Epithelial cell of prostate (primary cell): ENCODE data around the gene TLR5.

ENCODE experiments used
- DNase-seq: peaks from one replicate; pipeline ENCODE4 v3.0.0-alpha.2; 2011; ENCODE audit warnings: low read depth, low spot score
- H3K27ac ChIP-seq: fragments of 450-650 bp; 2 replicates; pipeline ENCODE4 v1.5.1; 2017; ENCODE audit warnings: mild to moderate bottlenecking

Gene TLR5

GRCh38 chr1:223116950-223117349 lies 26.1 kb downstream of the TLR5 start:
- no peak for DNase-seq
- no peak overlapping the region for H3K27ac ChIP-seq

GRCh38 chr1:223114871-223115270 lies 28.2 kb downstream of the TLR5 start:
- H3K27ac ChIP-seq, result no peak overlapping the region
- no peak for DNase-seq

DNA sequence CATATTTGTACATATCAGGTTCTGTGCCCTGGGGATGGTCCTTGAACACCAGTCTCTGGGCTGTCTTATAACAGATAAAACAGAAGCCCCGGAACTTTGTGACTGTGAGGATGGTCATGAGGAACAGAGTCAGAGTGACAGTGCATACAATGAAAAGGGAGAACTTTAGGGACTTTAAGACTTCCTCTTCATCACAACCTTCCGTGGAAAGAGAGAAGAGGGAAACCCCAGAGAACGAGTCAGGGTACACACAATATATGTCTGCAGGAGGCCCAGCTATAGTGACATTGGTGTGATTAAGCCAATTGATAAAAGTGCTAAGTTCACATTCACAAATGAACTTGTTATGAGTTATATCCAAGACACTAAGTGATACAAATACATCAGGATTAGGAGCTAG lies 32.1 kb downstream of the TLR5 start:
- H3K27ac ChIP-seq, result no peak overlapping the region
- DNase-seq, result no peak

GRCh38 chr1:223109581-223110026 lies 33.4 kb downstream of the TLR5 start:
- no peak overlapping the region for H3K27ac ChIP-seq

GRCh38 chr1:223106856-223107255 lies 36.2 kb downstream of the TLR5 start:
- DNase-seq, result no peak
- H3K27ac ChIP-seq, result no peak overlapping the region

More at GRCh38 chr1:223109581-223110026, 33.4 kb downstream of the TLR5 start:
- no peak for DNase-seq

GRCh38 chr1:223105568-223105967 lies 37.5 kb downstream of the TLR5 start:
- no peak overlapping the region for H3K27ac ChIP-seq
- DNase-seq, result no peak

DNA sequence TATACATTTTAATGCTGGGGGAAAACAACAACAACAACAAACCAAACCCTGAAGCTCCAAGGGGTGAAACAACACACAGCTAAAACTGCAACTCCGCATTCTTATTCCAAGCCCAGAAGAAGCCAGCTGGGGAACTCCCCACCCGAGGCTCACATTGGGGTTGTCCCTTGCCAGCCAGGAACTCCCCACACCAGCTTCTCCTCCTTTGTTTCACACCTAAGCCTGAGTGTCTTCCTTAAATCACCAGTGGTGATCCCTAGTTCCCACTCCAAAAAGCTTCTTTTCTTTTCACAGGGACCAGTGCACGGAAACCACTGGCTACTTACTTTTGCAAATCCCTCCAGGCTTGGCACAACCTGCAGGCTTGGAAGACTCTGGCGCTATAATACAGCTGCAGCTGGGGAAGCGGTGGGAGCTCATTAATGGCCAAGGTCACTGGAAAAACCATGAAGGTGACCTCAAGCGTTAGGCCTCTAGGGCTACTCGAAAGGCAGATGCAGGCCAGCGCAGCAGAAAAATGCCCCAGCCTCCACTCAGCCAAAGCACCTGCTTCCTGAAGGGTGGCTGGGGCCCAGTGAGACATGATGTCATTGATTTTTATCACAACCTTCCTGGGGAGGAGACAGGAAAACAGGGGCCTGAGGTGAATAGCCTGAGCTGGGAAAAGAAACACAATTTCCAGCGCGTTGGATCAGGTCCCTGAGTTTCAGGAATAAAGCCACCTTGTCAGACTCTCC lies 40.1 kb downstream of the TLR5 start:
- no peak for DNase-seq
- no peak overlapping the region for H3K27ac ChIP-seq

- no peak for DNase-seq
- no peak overlapping the region for H3K27ac ChIP-seq
Observed at GRCh38 chr1:223097713-223098112, 45.3 kb downstream of the TLR5 start.

- H3K27ac ChIP-seq, result no peak overlapping the region
- no peak for DNase-seq
Observed at GRCh38 chr1:223095870-223096269, 47.2 kb downstream of the TLR5 start.

DNA sequence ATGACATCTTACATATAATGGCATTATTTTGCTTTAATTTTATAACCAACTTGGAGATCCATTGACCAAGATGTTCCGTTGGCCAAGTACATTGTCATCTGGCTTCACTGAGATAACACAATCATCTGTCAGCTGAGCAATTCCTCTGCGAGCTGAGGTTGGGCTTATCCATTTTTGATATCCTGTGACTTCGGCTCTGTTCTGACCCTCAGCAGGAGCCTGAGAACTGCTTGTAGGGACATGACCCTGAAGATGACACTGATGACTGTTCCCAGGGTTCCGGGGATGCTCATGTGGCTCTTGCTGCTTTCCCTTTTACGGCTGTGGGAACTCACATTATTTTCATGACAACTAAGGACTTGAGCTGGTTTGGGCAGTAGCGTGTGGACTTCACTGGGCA lies 51.2 kb downstream of the TLR5 start:
- H3K27ac ChIP-seq, result no peak overlapping the region
- no peak for DNase-seq

DNA sequence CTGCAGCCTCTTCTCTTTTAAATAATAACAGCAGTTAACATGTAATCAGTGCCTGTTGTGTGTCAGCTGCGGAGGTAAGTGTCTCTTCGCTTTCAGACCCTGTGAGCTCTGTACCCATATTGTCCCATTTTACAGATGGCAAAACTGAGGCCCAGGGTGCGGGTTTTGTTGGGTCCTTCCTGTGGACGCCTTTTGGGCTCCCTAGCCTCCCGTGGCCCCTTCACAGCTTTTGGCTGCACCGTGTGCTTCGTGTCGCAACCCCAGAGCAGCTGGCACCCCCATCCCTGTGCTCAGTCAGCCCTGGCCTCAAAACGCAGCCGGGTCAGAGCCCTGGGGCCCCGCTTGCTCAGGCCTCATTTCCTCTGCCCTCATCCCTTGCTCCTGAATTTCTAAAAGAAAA lies 53.8 kb downstream of the TLR5 start:
- H3K27ac ChIP-seq, result no peak overlapping the region
- DNase-seq, result no peak

- no peak for DNase-seq
- H3K27ac ChIP-seq, result no peak overlapping the region
Observed at GRCh38 chr1:223088713-223089240, 54.3 kb downstream of the TLR5 start.

GRCh38 chr1:223087291-223088255 lies 55.5 kb downstream of the TLR5 start:
- no peak overlapping the region for H3K27ac ChIP-seq
- DNase-seq, result no peak

DNA sequence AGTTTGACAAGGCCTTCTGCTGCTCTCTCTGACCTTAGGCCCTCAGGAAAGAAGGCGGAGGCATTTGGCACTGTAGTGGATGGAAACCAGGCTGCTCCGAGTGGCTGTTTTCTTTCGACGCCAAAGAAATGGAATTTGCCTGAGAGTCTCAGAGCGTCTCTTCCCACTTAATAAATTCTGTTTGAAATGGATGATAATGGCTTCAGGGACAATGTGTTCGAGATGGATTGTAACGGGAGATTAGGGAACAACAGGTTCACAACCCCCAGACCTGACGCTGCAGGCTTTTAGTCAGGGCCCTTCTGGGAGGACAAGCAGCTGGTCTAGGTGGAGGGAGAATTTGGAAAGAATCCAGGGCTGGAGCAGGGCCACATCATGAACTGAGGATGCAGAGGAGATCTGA lies 58.6 kb downstream of the TLR5 start:
- no peak for DNase-seq
- H3K27ac ChIP-seq, result no peak overlapping the region

GRCh38 chr1:223083831-223084230 lies 59.2 kb downstream of the TLR5 start:
- no peak for DNase-seq
- no peak overlapping the region for H3K27ac ChIP-seq

- no peak for DNase-seq
- H3K27ac ChIP-seq, result no peak overlapping the region
Observed at GRCh38 chr1:223082914-223083313, 60.1 kb downstream of the TLR5 start.

DNA sequence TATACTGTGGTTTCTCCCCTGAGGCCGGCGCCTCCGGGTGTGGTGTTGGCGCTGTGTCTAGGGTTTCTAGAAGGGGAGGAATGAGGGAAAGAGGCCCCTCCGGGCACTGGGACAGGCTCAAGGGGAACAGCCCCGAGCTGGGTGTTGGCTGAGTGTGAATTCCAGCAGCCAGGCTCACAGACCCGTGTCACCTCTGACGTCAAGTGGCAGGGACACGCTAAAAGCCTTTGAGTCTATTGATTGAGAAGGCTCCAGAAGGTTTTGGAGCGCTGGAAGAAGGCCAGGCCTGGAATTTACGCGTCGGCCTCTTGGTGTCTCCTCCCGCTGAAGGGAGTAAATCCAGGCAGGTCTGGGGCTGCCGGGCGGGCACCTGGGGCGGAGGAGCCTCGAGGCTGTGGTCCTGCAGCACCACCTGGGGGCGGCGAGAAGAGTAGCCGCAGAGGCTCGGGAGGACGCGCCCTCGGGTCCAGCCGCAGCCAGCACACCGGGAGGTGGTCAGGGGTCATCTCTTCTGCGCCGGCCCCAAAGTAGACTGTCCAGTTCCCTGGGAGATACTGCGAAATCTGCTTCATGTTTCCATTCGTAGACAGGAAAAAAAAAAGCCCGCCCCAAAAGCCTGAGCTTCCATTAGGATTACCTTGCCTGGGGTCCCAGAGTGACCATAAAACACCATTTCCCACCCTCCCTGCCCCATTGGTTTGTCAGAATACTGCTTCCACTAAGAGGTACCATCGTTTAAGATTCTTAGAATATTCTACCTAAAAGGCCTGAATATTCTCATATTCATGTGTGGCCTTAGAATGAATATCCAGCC lies 61.7 kb downstream of the TLR5 start:
- H3K27ac ChIP-seq, result no peak overlapping the region

DNA sequence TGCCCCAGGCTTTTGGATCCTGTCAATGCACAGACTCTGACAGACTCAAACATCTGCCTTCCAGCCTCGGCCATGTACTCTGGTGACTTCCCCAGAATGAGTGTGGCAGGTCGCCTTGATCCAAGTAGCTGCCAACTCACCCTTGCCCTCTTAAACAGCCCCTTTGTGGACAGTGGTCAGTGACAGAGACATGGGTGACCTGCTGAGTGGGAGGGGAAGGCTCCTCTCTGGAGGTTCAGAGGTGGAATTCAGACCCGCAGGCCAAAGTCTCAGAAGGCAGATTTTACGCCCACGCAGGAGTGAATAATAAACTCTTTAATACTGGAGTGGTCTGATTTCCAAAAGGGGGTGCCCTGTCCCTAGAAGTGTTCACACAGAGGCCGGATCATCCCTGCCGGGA lies 63.5 kb downstream of the TLR5 start:
- no peak for DNase-seq
- H3K27ac ChIP-seq, result no peak overlapping the region

More for the DNA sequence above, 61.7 kb downstream of the TLR5 start:
- peak; percentile 75 for DNase-seq

DNA sequence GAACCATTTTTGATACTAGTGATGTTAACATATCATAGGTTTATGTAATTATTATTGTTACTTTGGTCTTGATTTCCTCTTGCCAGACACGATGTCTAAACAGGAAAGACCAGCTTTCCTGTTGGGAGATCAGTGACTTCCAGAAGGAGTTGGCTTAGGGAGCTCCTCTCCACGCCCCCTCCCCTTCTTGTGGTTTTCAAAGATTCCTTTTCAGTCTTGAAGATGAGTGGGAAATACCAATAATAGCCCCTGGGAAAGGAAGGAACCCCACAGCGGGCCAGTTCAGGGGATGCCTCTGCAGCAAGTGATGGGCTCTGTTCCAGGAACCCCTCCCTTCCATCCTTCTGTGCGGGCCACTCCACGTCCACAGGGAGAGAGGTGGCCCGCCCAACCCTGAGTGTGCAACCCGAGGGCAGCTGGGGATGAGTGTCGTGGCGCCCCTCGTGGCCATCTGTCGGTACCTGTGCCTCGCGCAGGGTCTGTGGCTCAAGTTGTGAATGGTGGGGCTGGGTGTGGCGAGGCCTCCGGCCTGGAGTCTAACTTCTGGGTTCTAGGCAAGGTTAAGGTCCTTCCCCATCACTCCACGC lies 65.7 kb downstream of the TLR5 start:
- DNase-seq, result no peak
- H3K27ac ChIP-seq, result no peak overlapping the region

DNA sequence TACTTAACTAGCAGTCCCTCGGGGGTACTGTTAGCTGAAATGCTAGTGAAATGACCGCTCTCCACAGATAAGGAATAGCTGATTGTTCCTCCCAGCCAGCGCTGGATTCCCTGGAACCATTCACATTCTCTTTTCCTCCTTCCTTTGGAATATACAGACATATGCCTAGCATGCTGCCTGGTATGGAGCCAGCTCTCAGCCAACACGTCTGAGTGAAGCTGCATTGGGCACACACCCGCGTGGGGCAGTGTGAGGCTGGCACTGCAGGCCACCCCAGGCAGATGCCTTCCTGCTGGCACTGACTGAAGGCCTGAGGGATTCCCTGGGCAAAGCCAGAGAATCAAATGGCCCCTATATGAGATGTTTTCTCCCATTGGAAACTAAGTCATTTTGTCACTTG lies 66.7 kb downstream of the TLR5 start:
- DNase-seq, result no peak
- H3K27ac ChIP-seq, result no peak overlapping the region
